HG03045 (cell line): ENCODE measurements around the gene TROAP.

Experiments
- ATAC-seq: cut with Tn5 transposase; IDR thresholded peaks from one replicate; pipeline ENCODE4 v1.9.1; 2021; ENCODE audit warnings: mild to moderate bottlenecking, moderate library complexity; ENCODE audit not compliant: unreplicated experiment

TROAP gene

GRCh38 chr12:49341777-49342065, 18.7 kb downstream of the TROAP start:
- no peak for ATAC-seq

GRCh38 chr12:49342066-49342913, 19.2 kb downstream of the TROAP start:
- ATAC-seq, result peak; percentile 61

DNA sequence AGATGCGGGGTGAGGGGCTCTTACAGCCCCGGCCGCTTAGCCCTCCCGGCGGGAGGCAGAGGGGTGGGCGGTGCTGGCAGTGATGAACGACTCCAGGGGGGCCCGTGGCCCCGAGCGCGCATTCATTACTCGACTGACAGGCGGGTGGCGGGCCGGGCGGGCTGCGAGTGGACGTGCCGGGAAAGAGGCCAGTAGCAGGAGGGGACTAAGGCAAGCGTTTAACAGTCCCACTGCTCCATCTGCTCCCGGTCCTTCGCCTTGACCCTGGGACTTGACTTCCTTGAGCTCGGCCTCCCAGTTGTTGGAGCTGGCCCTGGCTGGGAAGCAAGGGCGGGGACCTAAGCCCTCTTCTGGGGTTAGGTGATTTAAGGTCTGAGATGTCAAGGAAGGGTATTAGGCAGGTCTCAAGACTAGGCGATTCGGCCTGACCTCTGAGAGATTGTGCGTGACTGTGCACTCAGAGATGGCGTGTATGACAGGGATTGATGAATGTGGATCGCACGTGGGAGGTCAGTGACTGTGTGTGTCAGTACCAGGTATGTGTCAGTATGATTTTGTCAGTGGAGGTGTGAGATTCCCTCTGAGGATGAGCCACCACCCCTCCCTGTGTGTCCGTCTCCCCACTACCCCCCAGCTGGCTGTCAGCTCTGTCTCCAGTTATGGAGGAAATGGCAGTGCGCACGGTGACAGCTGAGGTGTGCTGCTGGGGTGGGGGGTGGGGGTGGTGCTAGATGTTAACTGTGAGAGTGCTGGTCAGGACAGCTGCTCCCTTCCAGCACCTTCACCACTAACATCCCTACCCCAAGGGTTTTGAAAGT, 20.1 kb downstream of the TROAP start:
- ATAC-seq, result no peak

DNA sequence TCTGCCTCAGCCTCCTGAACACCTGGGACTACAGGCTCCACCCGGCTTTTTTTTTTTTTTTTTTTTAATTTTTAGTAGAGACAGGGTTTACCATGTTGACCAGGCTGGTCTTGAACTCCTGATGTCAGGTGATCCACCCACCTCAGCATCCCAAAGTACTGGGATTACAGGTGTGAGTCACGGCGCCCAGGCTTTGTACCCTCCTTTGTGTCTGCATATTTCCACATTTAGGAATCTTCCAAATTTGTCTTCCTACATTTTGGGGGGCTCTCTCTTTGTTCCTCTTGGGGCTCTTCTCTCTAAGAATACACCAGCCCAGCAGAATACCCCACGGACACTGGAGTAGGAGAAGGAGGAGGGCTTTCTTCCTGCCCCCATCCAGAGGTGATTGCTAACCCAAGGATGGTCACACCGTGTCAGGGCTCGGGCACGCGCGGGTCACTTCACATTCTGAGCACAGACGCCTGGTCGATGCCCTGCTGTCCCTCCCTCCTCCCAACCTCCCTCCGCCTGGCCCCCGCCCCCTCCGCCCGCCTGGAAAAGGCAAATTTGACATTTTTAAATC, 21.5 kb downstream of the TROAP start:
- ATAC-seq, result no peak

- no peak for ATAC-seq
These were observed 22.2 kb downstream of the TROAP start for GRCh38 chr12:49345051-49345824.

DNA sequence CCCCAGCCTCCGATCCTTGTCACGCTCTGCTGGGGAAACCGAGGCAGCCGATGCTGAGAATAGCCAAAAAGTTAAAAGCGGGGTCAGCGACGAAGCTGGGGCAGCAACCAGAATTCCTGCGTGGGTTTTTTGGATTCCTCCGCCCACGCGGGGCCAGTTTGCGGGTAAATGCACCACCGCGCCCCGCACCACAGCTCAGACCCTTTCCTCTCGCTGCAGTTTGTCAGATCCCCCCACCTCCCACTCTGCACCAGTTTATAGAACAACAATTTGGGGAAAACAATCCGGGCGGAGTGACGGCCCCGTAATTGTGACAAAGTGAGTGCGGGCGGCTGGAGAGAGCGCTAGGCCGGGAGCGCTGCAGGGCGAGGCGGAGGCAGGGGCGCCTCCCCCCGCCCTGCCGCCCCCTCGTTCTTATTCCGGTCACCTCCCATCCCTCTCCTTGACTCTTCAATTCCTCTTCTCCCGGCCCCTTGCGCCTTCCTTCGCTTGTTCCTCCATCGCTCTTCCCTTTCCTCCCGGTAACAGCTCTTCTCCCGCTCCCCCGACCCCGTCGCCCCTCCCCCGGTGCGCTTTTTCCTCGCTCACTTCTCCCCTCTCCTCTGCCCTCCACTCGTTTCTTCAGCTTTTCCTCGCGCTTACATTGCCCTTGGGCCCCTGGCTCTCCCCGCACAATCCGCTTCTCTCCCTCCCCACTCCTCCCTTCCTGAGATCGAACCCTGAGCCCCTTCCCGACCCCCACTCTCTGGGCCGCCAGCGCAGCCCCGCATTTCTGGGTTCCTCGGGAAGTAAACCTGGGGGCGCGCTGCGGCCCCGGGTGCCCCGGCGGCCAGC, 23.0 kb downstream of the TROAP start:
- ATAC-seq, result no peak

DNA sequence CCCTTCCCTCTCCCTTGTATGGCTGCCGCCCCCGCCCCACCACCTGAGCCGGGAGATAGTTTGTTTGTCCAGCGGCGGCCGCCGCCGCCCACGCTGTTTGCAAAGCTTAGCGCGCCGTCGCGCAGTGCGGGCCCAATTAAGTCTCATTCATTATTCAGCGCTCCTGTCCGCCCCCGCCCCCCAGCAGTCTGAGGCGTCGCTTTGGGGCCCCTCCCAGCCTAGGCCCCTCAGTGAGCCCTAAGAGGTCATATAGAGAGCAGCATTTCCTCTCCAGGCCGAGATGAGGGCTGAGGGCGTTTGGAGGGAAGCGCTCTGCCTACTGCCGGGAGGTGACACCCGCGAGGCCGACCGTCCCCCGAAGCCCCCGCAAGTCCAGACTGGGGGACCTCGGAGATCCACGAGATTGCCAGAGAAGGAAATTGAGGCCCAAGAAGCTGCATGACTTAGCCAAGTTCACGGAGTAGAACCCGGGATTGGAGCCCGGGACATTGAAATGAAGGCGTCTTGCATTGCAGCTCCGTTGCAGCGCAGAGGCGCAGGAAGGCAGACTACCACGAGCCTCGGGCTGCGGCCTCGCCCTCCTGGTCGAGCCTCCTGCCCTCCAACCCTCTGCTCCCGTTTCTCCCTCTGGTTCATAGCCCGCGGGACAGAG, 23.7 kb downstream of the TROAP start, which contains the start of gene DNAJC22:
Gene DNAJC22 (plus strand): TSS at position 230 of the 652 bp plus-strand sequence. CDS start 1,985 bp downstream, outside the sequence.
- no peak for ATAC-seq

DNA sequence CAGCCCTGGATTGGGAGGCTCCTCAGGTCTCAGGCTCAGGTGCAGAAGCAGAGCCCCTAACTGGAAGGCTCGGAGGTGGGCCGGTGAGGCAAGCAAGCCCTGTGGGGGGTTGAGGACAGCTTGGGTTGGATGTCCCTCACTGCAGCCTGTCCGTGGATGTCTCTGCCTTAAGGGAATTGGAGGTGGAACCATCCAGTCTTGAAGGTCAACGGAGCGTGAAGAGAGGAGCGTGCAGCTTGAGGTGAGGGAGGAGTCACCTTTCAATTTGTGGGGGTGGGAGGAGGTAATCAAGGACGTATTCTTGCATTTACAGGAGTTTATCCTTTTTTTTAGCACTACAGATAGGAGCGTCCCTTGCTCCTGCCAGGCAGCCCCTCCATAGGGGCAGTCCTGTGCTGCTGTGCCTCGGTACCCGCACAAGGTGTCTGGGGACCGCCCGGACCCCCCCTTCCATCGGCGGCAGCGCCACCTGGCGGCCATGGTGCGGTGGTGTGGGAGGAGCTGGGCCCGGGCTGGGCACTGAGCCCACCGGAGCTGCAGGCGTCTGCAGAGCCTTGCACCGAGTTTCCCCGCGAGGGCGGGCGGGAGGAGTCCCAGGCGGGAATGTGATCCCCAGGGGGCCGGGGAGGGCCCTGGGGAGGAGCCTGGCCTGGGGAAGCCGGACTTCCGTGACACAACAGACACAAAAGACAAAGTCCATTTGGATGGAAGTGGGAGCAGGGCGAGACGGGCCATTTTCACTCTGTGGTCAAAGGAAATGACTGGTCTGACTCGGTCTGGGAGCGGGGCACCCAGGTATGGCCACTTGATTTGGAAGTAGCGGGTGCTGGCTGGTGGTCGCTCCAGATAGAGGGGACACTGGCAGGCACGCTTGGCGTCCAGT, 24.5 kb downstream of the TROAP start:
- peak; percentile 58 for ATAC-seq

DNA sequence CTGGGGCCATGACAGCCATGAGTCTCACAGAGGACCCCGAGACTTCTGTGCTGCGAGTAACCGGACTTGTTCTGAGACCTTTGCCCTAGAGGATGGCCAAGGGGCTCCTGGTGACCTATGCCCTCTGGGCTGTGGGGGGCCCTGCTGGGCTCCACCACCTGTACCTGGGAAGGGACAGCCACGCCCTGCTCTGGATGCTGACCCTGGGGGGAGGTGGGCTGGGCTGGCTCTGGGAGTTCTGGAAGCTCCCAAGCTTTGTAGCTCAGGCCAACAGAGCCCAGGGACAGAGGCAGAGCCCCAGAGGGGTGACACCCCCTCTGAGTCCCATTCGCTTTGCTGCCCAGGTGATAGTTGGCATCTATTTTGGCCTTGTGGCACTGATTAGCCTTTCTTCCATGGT, 25.7 kb downstream of the TROAP start:
- ATAC-seq, result no peak

- ATAC-seq, result no peak
These were observed 26.2 kb downstream of the TROAP start for GRCh38 chr12:49349266-49349665.

DNA sequence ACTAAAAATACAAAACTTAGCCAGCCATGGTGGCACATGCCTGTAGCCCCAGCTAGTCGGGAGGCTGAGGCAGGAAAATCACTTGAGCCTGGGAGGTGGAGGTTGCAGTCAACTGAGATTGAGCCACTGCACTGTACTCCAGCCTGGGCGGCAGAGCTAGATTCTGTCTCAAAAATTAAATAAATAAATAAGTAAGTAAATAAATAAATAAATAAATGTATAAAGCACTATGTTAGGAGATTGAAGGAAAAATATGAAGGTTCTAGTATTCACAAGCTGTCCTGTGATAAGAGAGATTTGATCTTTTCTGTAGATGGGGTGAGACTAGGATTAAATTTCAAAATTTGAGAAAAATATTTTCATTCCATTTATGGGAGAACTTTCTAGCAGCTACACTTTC, 29.3 kb downstream of the TROAP start:
- no peak for ATAC-seq

DNA sequence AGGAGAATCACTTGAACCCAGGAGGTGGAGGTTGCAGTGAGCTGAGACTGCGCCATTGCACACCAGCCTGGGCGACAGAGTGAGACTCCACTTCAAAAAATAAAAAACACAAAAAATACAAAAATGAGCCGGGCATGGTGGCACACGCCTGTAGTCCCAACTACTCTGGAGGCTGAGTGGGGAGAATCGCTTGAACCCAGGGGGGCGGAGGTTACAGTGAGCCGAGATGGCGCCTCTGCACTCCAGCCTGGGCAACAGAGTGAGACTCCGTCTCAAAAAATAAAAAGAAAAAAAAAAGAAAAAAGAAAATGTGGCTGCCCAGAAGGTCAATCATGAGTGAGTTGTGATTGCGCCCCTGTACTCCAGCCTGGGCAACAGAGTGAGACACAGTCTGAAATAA, 32.9 kb downstream of the TROAP start:
- no peak for ATAC-seq

DNA sequence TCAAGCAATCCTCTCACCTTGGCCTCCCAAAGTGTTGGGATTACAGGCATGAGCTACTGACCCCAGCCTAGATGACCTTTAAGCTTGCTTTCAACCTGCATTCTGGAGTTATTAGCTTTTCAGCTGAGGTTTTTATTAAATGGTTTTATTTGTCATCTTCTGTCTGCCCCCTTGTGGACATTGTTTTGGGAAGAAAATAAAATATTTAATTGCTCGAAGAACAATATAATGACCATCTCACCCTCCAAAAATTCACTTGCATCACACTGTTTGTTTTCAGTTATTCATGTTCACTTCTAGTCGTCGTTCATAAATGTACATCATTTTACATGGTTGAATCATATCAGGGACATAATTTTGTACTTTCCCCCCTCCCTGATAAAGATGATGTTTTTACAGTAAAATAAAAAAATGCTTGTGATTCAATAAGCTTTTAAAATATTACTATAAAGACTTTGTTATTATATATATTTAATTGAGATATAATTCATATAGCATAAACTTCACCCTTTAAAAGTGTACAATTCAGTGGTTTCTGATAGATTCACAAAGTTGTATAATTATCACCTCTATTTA, 34.1 kb downstream of the TROAP start:
- ATAC-seq, result no peak

GRCh38 chr12:49358483-49359141, 35.6 kb downstream of the TROAP start:
- ATAC-seq, result no peak

GRCh38 chr12:49359671-49360070, 36.6 kb downstream of the TROAP start:
- no peak for ATAC-seq

GRCh38 chr12:49362077-49362476, 39.0 kb downstream of the TROAP start:
- ATAC-seq, result no peak

DNA sequence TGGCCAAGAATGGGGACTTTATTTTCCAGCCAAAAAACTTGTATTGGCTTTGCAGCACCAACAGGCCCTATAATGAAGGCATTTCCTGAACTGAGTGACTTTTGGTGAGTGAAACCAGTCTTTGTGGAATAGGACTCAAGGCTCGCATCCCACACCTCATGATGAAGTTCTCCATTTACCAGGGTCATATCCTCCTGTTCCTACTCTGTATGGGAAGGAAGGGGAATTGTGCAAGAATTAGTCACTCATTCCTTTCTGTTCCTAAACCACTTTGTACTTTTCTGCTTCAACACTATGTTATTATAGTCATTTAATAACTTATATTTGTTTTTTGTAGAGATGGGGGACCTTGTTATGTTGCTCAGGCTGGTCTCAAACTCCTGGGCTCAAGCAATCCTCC, 41.9 kb downstream of the TROAP start:
- ATAC-seq, result no peak

DNA sequence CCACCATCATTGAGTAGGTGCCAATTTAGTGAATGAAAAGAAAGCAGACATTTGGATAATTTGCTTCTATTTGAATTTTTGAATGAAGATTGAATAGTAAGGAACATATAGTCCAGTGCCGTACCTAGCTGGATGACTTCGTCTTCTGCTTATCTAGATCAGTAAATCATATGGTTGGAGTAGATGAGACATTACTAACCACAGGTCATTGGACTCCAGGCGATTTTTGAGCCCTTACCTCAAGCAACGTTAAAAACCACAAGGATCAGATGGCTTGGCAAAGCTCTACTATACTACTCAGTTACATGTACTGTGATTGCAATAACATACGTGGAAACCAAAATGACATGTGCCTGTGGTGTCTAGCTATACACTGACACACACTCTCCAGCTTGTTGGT, 42.5 kb downstream of the TROAP start:
- no peak for ATAC-seq
